Endodermal cell (in vitro differentiated cells): ENCODE measurements around the gene TAOK2. TPM values are rescaled to one million over a fixed set of nuclear protein-coding genes. Genes with fewer than 3 reads are reported as not detected.

Experiments used
- DNase-seq: peaks from one replicate; pipeline ENCODE4 v3.0.0-alpha.2; 2017
- H3K27ac ChIP-seq: 2 replicates; pipeline ENCODE4 v1.5.1; 2013; ENCODE audit warnings: mild to moderate bottlenecking, low read depth, low read length, moderate library complexity
- H3K27me3 ChIP-seq: 2 replicates; pipeline ENCODE4 v1.6.1; 2013; ENCODE audit warnings: mild to moderate bottlenecking, low read length, moderate library complexity; ENCODE audit not compliant: insufficient read depth, control insufficient read depth, poor library complexity, severe bottlenecking
- H3K36me3 ChIP-seq: 2 replicates; pipeline ENCODE4 v1.7.0; 2013; ENCODE audit warnings: mild to moderate bottlenecking, low read length, moderate library complexity; ENCODE audit not compliant: control insufficient read depth, insufficient read depth
- H3K4me1 ChIP-seq: one replicate; pipeline ENCODE4 v1.7.0; 2013; ENCODE audit warnings: low read length; ENCODE audit not compliant: control insufficient read depth, insufficient read depth
- H3K4me3 ChIP-seq: 2 replicates; pipeline ENCODE4 v1.5.1; 2013; ENCODE audit warnings: mild to moderate bottlenecking, low read length, moderate library complexity
- H3K9ac ChIP-seq: 2 replicates; pipeline ENCODE4 v1.6.1; 2013; ENCODE audit warnings: mild to moderate bottlenecking, low read length, moderate library complexity; ENCODE audit not compliant: poor library complexity, severe bottlenecking; ENCODE audit errors: extremely low read depth
- H3K9me3 ChIP-seq: 2 replicates; pipeline ENCODE4 v1.6.1; 2013; ENCODE audit warnings: mild to moderate bottlenecking, low read length, moderate library complexity; ENCODE audit not compliant: control insufficient read depth
- H3K27ac Mint-ChIP-seq: 2 replicates; pipeline ENCODE4 v1.8.0; 2020; ENCODE audit warnings: mixed read lengths
- H3K27me3 Mint-ChIP-seq: 2 replicates; pipeline ENCODE4 v1.8.0; 2021; ENCODE audit warnings: mild to moderate bottlenecking, mixed read lengths; ENCODE audit not compliant: insufficient read depth
- H3K36me3 Mint-ChIP-seq: 2 replicates; pipeline ENCODE4 v1.8.0; 2020; ENCODE audit warnings: low read depth, mixed read lengths
- H3K4me1 Mint-ChIP-seq: 2 replicates; pipeline ENCODE4 v1.8.0; 2020; ENCODE audit warnings: mixed read lengths
- H3K4me3 Mint-ChIP-seq: 2 replicates; pipeline ENCODE4 v1.8.0; 2020; ENCODE audit warnings: mild to moderate bottlenecking, moderate library complexity, mixed read lengths
- H3K9me3 Mint-ChIP-seq: 2 replicates; pipeline ENCODE4 v1.8.0; 2020; ENCODE audit warnings: mild to moderate bottlenecking, mixed read lengths
- CTCF ChIP-seq: fragments of 200-600 bp; sonication (generic); conservative IDR thresholded peaks from 2 replicates; pipeline ENCODE4 v1.5.0; 2021; ENCODE audit warnings: antibody characterized with exemption, mild to moderate bottlenecking
- WGBS, 2 experiments: methylation state at CpG; one replicate each; pipeline versions ENCODE4 v1.1.5 to v1.1.7; 2013; ENCODE audit warnings: missing lambda C conversion rate in 2 of 2, mixed read lengths in 1 of 2; ENCODE audit not compliant: insufficient coverage in 1 of 2, insufficient read length in 1 of 2; 5-methylcytosine and 5-hydroxymethylcytosine counted together
- total RNA-seq, 2 donors: library from RNA; stranded (reverse); fragmentation: NEBNext Ultra II Directional in 1 of 2; extraction: Animal tissue kit (Norgen Biotek cat#: 25700) in 1 of 2; gene quantifications; 2 replicates in 1 of 2; 3 replicates in 1 of 2; pipeline ENCODE4 v1.2.1, GENCODE V29; 2021

The TAOK2 gene
- total RNA-seq, 2 donors from 2014 or later, result 44.6 to 50.2 TPM

- peak; percentile 75 for DNase-seq
- H3K4me1 Mint-ChIP-seq, result peaks cover 1% of the 10 kb centered on the region
- TF ChIP-seq CTCF, result peak; percentile 89
Measured at GRCh38 chr16:30005341-30006094, 31.9 kb downstream of the TAOK2 start.

DNA sequence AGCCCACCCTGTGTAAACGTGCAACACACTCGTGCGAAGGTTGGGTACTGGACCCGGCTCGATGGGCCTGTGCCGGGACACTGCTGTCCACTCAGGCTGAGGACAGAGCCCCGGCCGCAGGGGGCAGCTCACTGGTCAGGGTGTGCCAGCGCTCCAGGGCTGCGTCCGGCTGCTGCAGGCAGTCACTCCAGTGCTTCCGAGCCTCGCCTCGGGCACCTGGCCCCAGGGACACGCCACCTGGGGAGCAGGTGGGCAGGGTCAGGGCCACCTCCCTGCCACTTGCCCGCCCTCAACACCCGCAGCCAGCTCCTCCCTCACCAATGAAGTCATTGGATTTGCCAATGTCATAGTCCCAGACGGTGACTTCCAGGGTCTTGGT, 32.4 kb downstream of the TAOK2 start:
- Mint-ChIP-seq H3K4me1 (peaks cover 2% of the 10 kb centered on the region), H3K36me3 (peaks cover 11% of the 10 kb centered on the region), H3K27me3 (peaks cover 27% of the 10 kb centered on the region), H3K27ac (no peak overlapping the region), H3K4me3 (no peak overlapping the region), H3K9me3 (no peaks in the 10 kb centered on the region)
- Histone ChIP-seq H3K4me1 (no peaks in the 10 kb centered on the region), H3K36me3 (peaks cover 11% of the 10 kb centered on the region), H3K27me3 (peaks cover 10% of the 10 kb centered on the region), H3K9ac (no peak overlapping the region), H3K4me3 (no peak overlapping the region), H3K9me3 (no peaks in the 10 kb centered on the region), H3K27ac (no peak overlapping the region)
- DNase-seq, result no peak
- TF ChIP-seq CTCF, result no peak
- WGBS, 2 experiments, result 92 to 94% methylated on average over 9 to 18 of the region's 18 CpGs

More at GRCh38 chr16:30005341-30006094, 31.9 kb downstream of the TAOK2 start:
- no peaks in the 10 kb centered on the region for H3K9me3 ChIP-seq
- no peak overlapping the region for H3K4me3 ChIP-seq
- Mint-ChIP-seq H3K4me3 (no peak overlapping the region), H3K27ac (no peak overlapping the region), H3K9me3 (no peaks in the 10 kb centered on the region), H3K36me3 (peaks cover 11% of the 10 kb centered on the region), H3K27me3 (peaks cover 24% of the 10 kb centered on the region)
- H3K4me1 ChIP-seq, result no peaks in the 10 kb centered on the region
- H3K9ac ChIP-seq, result no peak overlapping the region
- peaks cover 8% of the 10 kb centered on the region for H3K27me3 ChIP-seq
- no peak overlapping the region for H3K27ac ChIP-seq
- peaks cover 15% of the 10 kb centered on the region for H3K36me3 ChIP-seq
- WGBS, 2 experiments, result 86 to 89% methylated on average over 18 to 32 of the region's 35 CpGs

- TF ChIP-seq CTCF, result no peak
- no peaks in the 10 kb centered on the region for H3K4me1 ChIP-seq
- no peak for DNase-seq
- no peak overlapping the region for H3K4me3 ChIP-seq
- Mint-ChIP-seq H3K36me3 (peaks cover 10% of the 10 kb centered on the region), H3K4me1 (peaks cover 3% of the 10 kb centered on the region), H3K9me3 (no peaks in the 10 kb centered on the region), H3K4me3 (no peak overlapping the region), H3K27ac (no peak overlapping the region), H3K27me3 (peaks cover 32% of the 10 kb centered on the region)
- no peak overlapping the region for H3K9ac ChIP-seq
- no peak overlapping the region for H3K27ac ChIP-seq
- WGBS, 2 experiments, result 93 to 97% methylated on average over 28 to 34 of the region's 34 CpGs
- H3K36me3 ChIP-seq, result peaks cover 7% of the 10 kb centered on the region
- peaks cover 16% of the 10 kb centered on the region for H3K27me3 ChIP-seq
- H3K9me3 ChIP-seq, result no peaks in the 10 kb centered on the region
Measured at GRCh38 chr16:30006659-30007377, 33.1 kb downstream of the TAOK2 start.
